OCI-LY3 (cell line): ENCODE data around the gene LRRC10.

Source experiments
- H2AFZ ChIP-seq: fragments of 200-600, 300-600 bp; shearing (Covaris generic); 2 replicates; pipeline ENCODE4 v1.6.0; 2014; ENCODE audit warnings: antibody characterized with exemption, low read depth, low read length
- H3K27ac ChIP-seq: fragments of 200-600, 300-600 bp; sonication (generic); 2 replicates; pipeline ENCODE4 v1.5.1; 2014; ENCODE audit warnings: mild to moderate bottlenecking, low read length, moderate library complexity, mixed read lengths
- H3K27me3 ChIP-seq: fragments of 200-600, 300-600 bp; sonication (generic); 2 replicates; pipeline ENCODE4 v1.6.1; 2014; ENCODE audit warnings: low read depth, low read length, mixed read lengths
- H3K36me3 ChIP-seq: fragments of 200-600, 300-600 bp; sonication (generic); replicated peaks from 2 replicates; pipeline ENCODE3; 2014; ENCODE audit warnings: low read depth, low read length, mixed read lengths
- H3K4me1 ChIP-seq: fragments of 300-600, 200-600 bp; sonication (generic); 2 replicates; pipeline ENCODE4 v1.6.1; 2014; ENCODE audit warnings: low read length, mixed read lengths
- H3K4me2 ChIP-seq: fragments of 200-600, 300-600 bp; sonication (generic); 2 replicates; pipeline ENCODE4 v1.6.1; 2014; ENCODE audit warnings: low read length, mixed read lengths
- H3K4me3 ChIP-seq: fragments of 300-600, 200-600 bp; sonication (generic); 2 replicates; pipeline ENCODE4 v1.5.1; 2014; ENCODE audit warnings: antibody characterized with exemption, mild to moderate bottlenecking, low read length, moderate library complexity
- H3K79me2 ChIP-seq: fragments of 300-600, 200-600 bp; shearing (Covaris generic); 2 replicates; pipeline ENCODE4 v1.6.1; 2014; ENCODE audit warnings: mild to moderate bottlenecking, low read length, mixed read lengths
- H3K9ac ChIP-seq: fragments of 300-600, 200-600 bp; shearing (Covaris generic); 2 replicates; pipeline ENCODE4 v1.6.0; 2014; ENCODE audit warnings: mild to moderate bottlenecking, low read length, moderate library complexity
- H3K9me3 ChIP-seq: fragments of 200-600, 300-600 bp; shearing (Covaris generic); 2 replicates; pipeline ENCODE4 v1.6.1; 2014; ENCODE audit warnings: low read length, mixed read lengths; ENCODE audit not compliant: insufficient read depth
- H4K20me1 ChIP-seq: fragments of 200-600, 300-600 bp; sonication (generic); 2 replicates; pipeline ENCODE4 v1.6.1; 2016; ENCODE audit warnings: low read length, mixed read lengths; ENCODE audit not compliant: insufficient read depth
- CTCF ChIP-seq: fragments of 200-600, 300-600 bp; sonication (generic); IDR thresholded peaks from 2 replicates; pipeline ENCODE4 v1.5.1; 2014; ENCODE audit warnings: antibody characterized with exemption, low read length, low read depth
- EZH2phosphoT487 ChIP-seq: fragments of 200-600 bp; shearing (Covaris generic); IDR thresholded peaks from 2 replicates; pipeline ENCODE4 v1.6.1; 2018; ENCODE audit warnings: antibody characterized with exemption, mixed run types, low read depth

LRRC10 gene

GRCh38 chr12:69595689-69596088, 15.0 kb downstream of the LRRC10 start:
- Histone ChIP-seq H2AFZ (no peak overlapping the region), H3K9me3 (no peaks in the 10 kb centered on the region), H4K20me1 (0 out of 2 replicates have a peak, but pooled peaks cover 3% of the 10 kb centered on the region), H3K9ac (no peak overlapping the region), H3K36me3 (peaks cover 80% of the 10 kb centered on the region), H3K27ac (no peak overlapping the region), H3K79me2 (peaks cover 9% of the 10 kb centered on the region; the same call in 1 of the 2 replicates), H3K4me2 (no peak overlapping the region), H3K4me3 (no peak overlapping the region), H3K27me3 (no peaks in the 10 kb centered on the region), H3K4me1 (peaks cover 12% of the 10 kb centered on the region; the same call in 1 of the 2 replicates)
- TF ChIP-seq CTCF: no peak; the same call in 1 of the 2 replicates
- TF ChIP-seq EZH2phosphoT487: no peak

- Histone ChIP-seq H3K9ac (no peak overlapping the region), H3K27me3 (no peaks in the 10 kb centered on the region), H3K36me3 (peaks cover 71% of the 10 kb centered on the region), H3K27ac (no peak overlapping the region), H3K4me2 (no peak overlapping the region), H2AFZ (no peak overlapping the region), H3K4me3 (no peak overlapping the region), H3K4me1 (peaks cover 28% of the 10 kb centered on the region), H4K20me1 (peaks cover 5% of the 10 kb centered on the region), H3K79me2 (peaks cover 35% of the 10 kb centered on the region), H3K9me3 (no peaks in the 10 kb centered on the region)
- TF ChIP-seq CTCF (no peak), EZH2phosphoT487 (no peak)
Observed at GRCh38 chr12:69589082-69589481, 21.6 kb downstream of the LRRC10 start.

- Histone ChIP-seq H3K9me3 (no peaks in the 10 kb centered on the region), H3K4me1 (peaks cover 28% of the 10 kb centered on the region), H3K36me3 (peaks cover 66% of the 10 kb centered on the region), H3K27ac (no peak overlapping the region), H3K9ac (no peak overlapping the region), H3K27me3 (no peaks in the 10 kb centered on the region), H3K4me3 (no peak overlapping the region), H4K20me1 (peaks cover 5% of the 10 kb centered on the region), H3K79me2 (peaks cover 35% of the 10 kb centered on the region), H2AFZ (no peak overlapping the region), H3K4me2 (no peak overlapping the region)
- TF ChIP-seq CTCF: no peak
- no peak for TF ChIP-seq EZH2phosphoT487
Observed at GRCh38 chr12:69588527-69588926, 22.2 kb downstream of the LRRC10 start.

GRCh38 chr12:69585189-69586062, 25.3 kb downstream of the LRRC10 start, which contains the start of gene CCT2:
Gene CCT2 (plus strand): TSS chr12:69585459. CDS start chr12:69585522, 63 bp downstream.
- Histone ChIP-seq H2AFZ (peak within 1 kb of the TSS; percentile 98), H3K27ac (peak within 1 kb of the TSS; percentile 74), H3K36me3 (peaks cover 39% of the 10 kb centered on the region), H3K79me2 (peaks cover 27% of the 10 kb centered on the region), H3K9ac (peak within 1 kb of the TSS; percentile 98), H3K27me3 (no peaks in the 10 kb centered on the region), H3K4me1 (peaks cover 13% of the 10 kb centered on the region), H3K4me2 (peak within 1 kb of the TSS; percentile 100), H3K9me3 (no peaks in the 10 kb centered on the region), H3K4me3 (peak within 1 kb of the TSS; percentile 95), H4K20me1 (peaks cover 5% of the 10 kb centered on the region)
- TF ChIP-seq CTCF (peak; percentile 16; the same call in 1 of the 2 replicates), EZH2phosphoT487 (no peak)
